GM18511 (cell line): Measurements from ENCODE around the gene BEGAIN.

Source experiments
- ATAC-seq: cut with Tn5 transposase; IDR thresholded peaks from one replicate; pipeline ENCODE4 v1.9.1; 2021; ENCODE audit warnings: mild to moderate bottlenecking, moderate library complexity; ENCODE audit not compliant: unreplicated experiment

BEGAIN gene

DNA sequence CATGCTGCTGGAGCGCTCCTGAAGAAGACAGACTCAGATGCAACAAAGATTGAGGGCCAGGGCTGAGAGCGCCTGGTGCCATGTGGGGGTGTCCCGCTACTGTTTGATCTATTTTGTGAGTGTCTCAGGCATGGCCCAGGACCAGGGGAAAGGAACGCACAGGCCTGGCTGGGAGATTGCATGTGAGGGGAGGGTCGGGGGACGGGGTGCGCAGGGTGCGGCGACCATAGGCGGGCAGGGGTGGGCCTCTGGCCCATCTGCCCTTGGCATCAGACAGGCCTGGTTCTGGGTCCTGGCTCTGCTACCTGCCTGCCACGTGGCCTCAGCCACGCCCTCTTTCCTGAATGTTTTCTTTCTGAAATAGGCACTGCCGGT, 47.5 kb downstream of the BEGAIN start:
- ATAC-seq = no peak

GRCh38 chr14:100539003-100539660, 48.1 kb downstream of the BEGAIN start:
- no peak for ATAC-seq

- ATAC-seq = no peak
These were observed 48.7 kb downstream of the BEGAIN start for GRCh38 chr14:100538351-100539002.

GRCh38 chr14:100537446-100538350, 49.5 kb downstream of the BEGAIN start:
- no peak for ATAC-seq

GRCh38 chr14:100536721-100537445, 50.3 kb downstream of the BEGAIN start:
- ATAC-seq = no peak

- ATAC-seq = no peak
These were observed 51.1 kb downstream of the BEGAIN start for GRCh38 chr14:100536121-100536510.

DNA sequence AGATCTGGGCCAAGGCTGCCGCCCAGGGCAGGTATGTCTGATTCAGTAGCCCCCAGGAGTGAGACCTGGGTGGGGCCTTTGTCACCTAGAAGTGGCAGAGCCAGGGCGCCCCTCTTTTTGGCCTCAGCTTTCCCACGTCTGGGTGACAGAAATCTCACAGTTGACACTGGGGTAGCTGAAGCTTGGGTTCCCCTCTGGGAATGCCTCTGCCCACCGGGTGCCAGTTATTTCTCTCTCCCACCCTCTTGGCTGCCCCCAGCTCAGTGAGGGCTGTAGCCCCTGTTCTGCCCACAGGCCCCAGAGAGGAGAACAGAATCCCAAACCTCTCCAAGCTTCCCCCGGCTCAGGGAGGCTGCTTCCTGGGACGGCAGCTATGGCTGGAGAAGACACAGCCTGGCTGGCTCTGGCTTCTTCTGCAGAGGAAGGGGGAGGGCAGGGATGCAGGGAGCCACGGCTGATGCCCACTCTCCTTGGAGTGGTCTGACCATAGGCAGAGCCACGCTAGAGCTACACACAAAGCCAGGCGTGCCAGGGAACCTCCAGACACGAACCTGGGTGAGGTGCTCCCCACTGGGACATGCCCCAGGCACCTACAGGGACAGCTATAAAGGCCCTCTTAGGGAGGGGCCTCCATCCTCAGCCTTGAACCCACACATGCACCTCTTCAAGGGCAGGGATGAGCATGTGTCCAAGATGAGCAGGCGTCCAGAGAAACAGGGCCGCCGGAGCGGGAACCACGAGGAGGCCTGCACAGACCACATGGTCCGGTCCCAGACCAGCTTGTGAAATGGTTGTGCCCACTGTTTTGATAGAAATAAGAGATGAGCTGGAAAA, 51.7 kb downstream of the BEGAIN start:
- ATAC-seq = no peak

GRCh38 chr14:100534528-100535286, 52.5 kb downstream of the BEGAIN start:
- ATAC-seq = no peak

DNA sequence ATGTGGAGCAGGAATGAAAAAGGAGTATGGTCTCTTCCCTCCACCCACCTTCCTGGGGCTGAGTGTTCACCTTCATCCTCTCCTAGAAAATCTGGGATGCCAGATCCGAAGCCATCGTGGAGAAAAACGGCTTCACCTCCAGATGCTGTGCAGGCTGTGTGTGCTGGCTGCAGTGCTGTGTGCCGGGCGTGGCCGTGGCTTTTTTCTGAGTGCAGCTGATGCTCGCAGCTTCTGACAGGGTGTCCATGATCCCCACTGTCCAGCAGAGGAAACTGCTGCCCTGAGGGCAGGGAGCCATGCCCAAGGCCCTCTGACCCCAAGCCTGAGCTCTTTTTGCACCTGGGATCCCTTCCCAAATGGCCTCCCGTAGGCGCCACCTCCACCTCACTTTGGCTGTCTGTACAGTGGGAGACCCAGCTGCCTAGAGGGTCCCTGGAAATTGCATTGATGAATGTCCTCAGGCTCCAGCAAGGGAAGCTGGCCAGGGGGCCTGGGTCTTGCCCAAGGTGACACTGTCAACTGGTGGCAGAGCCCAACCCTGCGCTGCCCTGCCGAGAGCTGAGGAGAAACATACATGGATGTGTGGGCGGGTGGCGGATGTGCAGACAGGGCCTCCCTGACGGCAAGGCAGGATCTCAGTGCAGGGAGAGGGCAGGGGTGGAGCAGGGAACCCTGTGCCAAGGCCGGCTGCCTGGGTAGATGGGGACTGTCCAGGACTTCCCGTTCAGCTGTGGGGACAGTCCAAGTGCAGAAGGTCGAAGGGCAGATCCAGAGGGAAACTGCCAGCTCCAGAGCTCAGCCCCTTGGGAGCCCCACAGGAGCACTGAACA, 53.3 kb downstream of the BEGAIN start:
- no peak for ATAC-seq

DNA sequence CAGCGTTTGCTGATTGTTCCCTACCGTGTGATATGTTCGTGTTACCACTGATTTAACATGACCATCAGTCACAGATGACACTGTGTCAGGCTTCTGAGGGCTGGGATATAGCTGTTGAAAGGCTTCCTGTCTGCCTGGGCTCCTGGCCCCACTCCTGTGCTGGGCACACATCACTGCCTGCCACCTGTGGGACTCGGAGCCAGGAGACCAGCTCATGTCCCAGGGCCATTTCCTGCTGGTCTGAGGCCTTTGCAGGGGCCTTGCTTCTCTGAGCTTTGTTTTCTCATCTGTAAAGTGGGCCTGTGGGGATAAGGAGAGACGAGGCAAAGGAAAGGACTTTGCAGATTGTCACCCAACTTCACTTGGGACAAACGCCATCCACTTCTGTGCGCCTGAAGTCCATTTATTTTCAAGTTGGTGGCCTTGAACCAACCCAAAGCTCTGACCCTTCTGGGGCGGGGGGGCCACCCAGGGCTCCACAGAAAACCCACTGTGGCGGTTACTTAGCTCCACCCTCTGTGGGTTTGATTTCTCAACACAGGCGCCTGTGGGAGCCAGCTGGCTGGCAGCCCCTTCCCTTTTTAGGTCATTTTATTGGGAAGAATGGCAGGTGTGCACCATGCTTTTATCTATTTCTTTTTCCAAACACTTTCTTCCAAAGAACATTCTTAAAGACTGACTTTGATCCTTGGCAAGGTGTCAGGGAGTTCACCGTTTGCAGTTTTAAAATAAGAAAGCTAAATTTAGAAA, 54.1 kb downstream of the BEGAIN start:
- no peak for ATAC-seq

GRCh38 chr14:100532154-100532861, 54.9 kb downstream of the BEGAIN start:
- ATAC-seq = no peak

- no peak for ATAC-seq
These were observed 55.8 kb downstream of the BEGAIN start for GRCh38 chr14:100531152-100532121.

GRCh38 chr14:100530270-100531072, 56.7 kb downstream of the BEGAIN start:
- ATAC-seq = no peak

DNA sequence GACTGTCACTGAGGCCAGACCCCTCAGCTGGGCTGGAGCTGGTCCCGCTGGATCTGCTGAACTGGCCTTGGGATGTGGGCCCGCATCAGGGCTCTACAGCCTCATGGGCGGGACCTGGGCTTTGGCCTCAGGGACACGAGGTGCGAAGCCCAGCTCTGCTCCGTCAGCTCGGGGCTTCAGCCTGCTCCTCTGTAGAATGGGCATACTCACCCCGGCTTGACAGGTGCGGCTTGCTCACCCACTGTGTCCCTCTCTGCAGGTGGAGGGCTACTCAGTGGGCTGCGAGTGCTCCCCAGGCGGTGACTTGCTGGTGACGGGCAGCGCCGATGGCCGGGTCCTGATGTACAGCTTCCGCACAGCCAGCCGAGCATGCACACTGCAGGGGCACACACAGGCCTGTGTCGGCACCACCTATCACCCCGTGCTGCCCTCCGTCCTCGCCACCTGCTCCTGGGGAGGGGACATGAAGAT, 57.6 kb downstream of the BEGAIN start:
- ATAC-seq = no peak

- no peak for ATAC-seq
These were observed 58.2 kb downstream of the BEGAIN start for GRCh38 chr14:100528962-100529560.
